Ectodermal cell (in vitro differentiated cells): ENCODE measurements around the gene DNM3.

ENCODE experiments used
- H3K27ac ChIP-seq: 2 replicates; pipeline ENCODE4 v1.7.0; 2013; ENCODE audit warnings: mild to moderate bottlenecking, low read depth, low read length; ENCODE audit not compliant: insufficient read depth, poor library complexity, severe bottlenecking
- H3K27me3 ChIP-seq: 2 replicates; pipeline ENCODE4 v1.7.0; 2013; ENCODE audit warnings: mild to moderate bottlenecking, low read length; ENCODE audit not compliant: insufficient read depth, control insufficient read depth, poor library complexity, severe bottlenecking
- H3K36me3 ChIP-seq: one replicate; pipeline ENCODE4 v1.7.0; 2013; ENCODE audit warnings: low read length; ENCODE audit not compliant: control insufficient read depth, insufficient read depth
- H3K4me1 ChIP-seq: one replicate; pipeline ENCODE4 v1.7.0; 2013; ENCODE audit warnings: low read length; ENCODE audit not compliant: control insufficient read depth, insufficient read depth
- H3K4me3 ChIP-seq: 2 replicates; pipeline ENCODE4 v1.7.0; 2013; ENCODE audit warnings: low read depth, low read length, control low read depth; ENCODE audit not compliant: insufficient read depth
- H3K9me3 ChIP-seq: 2 replicates; pipeline ENCODE4 v1.7.0; 2013; ENCODE audit warnings: mild to moderate bottlenecking, low read length, moderate library complexity; ENCODE audit not compliant: control insufficient read depth
- WGBS, 2 experiments: methylation state at CpG; one replicate each; pipeline ENCODE4 v1.1.7; 2013; ENCODE audit warnings: missing lambda C conversion rate in 2 of 2; 5-methylcytosine and 5-hydroxymethylcytosine counted together

DNM3 gene

DNA sequence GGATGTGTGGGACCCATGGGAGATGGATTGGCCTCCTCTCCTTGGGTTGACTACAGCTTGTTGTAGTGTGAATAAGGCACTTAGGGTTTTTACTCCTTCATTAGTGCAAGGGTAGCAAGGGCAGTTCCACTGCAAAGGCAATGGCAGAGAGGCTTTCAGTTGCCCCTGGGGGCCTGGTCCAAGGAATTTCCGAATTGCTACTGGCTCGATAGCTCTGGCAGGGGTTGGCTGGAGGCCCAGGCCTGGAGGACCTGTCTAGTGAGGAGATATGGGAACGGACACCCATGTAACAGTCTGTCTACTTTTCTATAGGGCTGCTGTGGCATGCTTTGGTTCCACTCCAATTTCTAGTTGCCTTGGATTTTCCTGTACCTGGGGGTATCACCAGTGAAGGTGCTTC is 360.3 kb downstream of the DNM3 start:
- 88 to 90% methylated on average over 3 of the region's 3 CpGs for WGBS, 2 experiments
- no peaks in the 10 kb centered on the region for H3K27me3 ChIP-seq

DNA sequence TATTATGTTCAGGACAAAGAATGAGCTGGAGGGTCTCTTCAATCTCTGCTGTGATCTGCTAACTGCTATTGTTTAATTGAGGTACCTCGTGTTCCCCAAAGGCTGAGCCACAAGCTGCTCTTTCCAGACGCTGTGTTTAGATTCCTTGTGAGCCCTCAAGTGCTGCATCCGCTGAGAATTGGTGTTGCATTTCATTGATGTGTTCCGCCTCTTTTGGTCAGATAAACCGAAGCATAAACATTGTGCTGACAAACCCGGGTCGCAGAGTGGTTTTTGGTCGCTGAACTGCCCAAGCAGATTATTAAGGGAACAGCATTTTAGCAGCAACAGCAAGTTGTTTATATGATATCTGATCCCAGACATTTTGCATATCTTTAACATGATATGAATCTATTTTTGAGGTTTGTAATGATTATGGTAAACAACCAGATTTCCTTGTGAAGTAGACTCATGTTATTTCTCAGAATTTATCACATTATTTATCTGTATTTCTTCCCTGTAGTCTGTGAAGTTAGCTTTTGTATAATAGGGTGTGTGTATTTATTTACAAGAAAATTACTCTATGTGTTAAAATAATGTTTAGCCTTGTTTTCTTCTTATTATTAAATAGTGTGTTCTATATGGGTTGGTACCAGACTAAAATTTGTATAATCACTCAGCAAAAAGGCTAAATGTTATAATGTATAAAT is 362.0 kb downstream of the DNM3 start:
- 81 to 89% methylated on average over 8 of the region's 8 CpGs for WGBS, 2 experiments
- no peaks in the 10 kb centered on the region for H3K27me3 ChIP-seq
- H3K36me3 ChIP-seq: no peaks in the 10 kb centered on the region
- no peak overlapping the region for H3K4me3 ChIP-seq
- H3K4me1 ChIP-seq: no peaks in the 10 kb centered on the region
- no peaks in the 10 kb centered on the region for H3K9me3 ChIP-seq
- no peak overlapping the region for H3K27ac ChIP-seq

More for the DNA sequence above, 360.3 kb downstream of the DNM3 start:
- Histone ChIP-seq H3K4me3 (no peak overlapping the region), H3K9me3 (no peaks in the 10 kb centered on the region), H3K27ac (no peak overlapping the region), H3K4me1 (no peaks in the 10 kb centered on the region), H3K36me3 (no peaks in the 10 kb centered on the region)

DNA sequence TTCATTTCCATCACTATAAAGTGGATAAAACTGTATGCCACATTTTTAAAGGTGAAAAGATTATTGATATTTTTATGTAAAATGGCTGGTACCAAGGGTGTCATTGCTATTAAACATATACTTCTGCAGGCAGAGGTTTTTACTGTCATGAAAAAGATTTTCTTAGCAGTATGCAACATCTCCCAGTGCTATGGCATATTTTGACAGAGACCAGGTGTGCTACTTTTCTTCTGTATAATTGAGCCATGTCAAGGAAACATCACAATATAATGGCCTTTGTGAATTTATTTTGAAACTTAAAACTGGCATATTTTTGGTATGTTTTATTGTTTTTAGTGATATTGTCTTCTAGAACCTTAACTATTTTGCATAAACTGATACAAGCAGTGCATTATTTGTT is 362.6 kb downstream of the DNM3 start:
- Histone ChIP-seq H3K4me3 (no peak overlapping the region), H3K36me3 (no peaks in the 10 kb centered on the region), H3K9me3 (no peaks in the 10 kb centered on the region), H3K27me3 (no peaks in the 10 kb centered on the region), H3K27ac (no peak overlapping the region), H3K4me1 (no peaks in the 10 kb centered on the region)

DNA sequence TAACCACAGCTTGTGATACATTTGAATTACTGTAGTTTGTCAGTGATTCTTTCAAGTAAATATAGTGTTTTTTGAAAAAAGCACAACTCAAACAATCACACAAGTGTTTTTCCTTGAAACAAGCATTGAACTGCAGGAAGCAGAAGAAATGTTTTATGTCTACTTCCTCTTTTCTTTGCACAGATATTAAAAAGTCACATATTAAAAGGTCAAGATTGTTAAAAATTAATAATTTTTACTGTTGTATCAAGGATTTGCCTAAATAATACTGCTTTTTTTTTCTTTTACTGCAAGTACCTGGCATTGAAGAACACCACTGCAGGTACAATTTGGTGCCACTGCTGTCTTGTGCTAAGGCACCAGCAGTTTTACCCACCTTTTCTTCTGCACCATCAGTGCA is 365.0 kb downstream of the DNM3 start:
- Histone ChIP-seq H3K4me3 (no peak overlapping the region), H3K36me3 (no peaks in the 10 kb centered on the region), H3K9me3 (no peaks in the 10 kb centered on the region), H3K27ac (no peak overlapping the region), H3K4me1 (no peaks in the 10 kb centered on the region), H3K27me3 (no peaks in the 10 kb centered on the region)

DNA sequence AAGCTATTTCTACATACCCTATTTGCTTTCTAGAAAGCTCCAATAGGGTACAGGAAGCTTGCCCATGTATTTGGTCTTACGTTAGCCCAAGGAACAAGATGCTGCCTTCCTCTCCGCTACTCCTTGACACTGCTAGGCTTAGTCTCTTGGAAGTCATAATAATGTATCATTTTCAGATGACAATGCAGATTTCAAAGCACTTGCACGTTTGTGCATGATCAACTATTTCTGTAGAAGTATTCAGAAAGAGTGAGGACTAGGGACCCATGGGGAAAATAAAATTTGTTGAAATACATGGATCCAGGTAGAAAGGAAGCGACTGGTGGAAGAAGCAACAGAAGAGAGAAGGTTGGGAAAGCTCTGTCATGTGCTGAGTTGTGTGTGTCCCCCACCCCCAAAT is 367.3 kb downstream of the DNM3 start:
- Histone ChIP-seq H3K9me3 (no peaks in the 10 kb centered on the region), H3K27me3 (no peaks in the 10 kb centered on the region), H3K27ac (no peak overlapping the region), H3K4me3 (no peak overlapping the region), H3K36me3 (no peaks in the 10 kb centered on the region), H3K4me1 (no peaks in the 10 kb centered on the region)
- WGBS, 2 experiments: 94 to 95% methylated on average over 4 of the region's 4 CpGs

DNA sequence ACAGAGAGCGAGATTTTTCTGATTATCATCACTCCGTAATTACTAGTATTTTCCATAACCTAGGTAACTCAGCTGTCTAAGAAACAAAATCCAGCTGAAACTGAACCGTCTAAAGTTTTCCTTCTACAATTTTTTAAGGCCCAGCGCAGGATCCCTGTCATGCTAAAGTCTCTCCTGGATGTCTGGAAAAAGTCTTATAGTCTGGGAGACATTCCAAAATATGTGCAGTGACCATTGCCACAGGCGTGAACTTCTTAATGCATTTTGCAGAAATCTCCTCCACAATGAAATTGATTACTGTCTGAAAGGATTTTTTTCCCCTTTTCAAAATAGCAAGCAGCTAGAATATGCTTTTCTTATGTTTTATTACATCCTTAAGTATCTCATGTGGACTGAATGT is 369.9 kb downstream of the DNM3 start:
- Histone ChIP-seq H3K27me3 (no peaks in the 10 kb centered on the region), H3K4me1 (no peaks in the 10 kb centered on the region), H3K36me3 (no peaks in the 10 kb centered on the region), H3K27ac (no peak overlapping the region), H3K9me3 (no peaks in the 10 kb centered on the region), H3K4me3 (no peak overlapping the region)
- WGBS, 2 experiments: 90 to 96% methylated on average over 5 of the region's 5 CpGs

DNA sequence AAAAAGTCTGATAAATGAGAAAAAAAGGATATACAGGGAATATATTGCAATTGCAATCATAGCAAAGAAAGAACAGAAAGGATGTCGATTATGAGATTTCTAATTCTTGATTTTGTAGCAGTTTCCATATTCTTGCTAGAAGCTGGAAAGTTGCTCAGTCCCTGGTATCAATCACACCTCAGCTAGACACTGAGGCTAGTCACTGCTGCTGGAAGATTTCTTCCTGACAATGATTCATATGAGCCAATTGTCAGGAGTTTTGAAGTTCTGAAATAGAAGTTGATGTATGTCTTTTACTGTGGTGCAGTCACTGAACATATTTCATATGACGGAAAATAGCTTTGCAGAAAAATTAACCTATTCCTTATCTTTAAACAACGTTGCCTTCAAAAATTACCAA is 370.8 kb downstream of the DNM3 start:
- H3K27ac ChIP-seq: no peak overlapping the region
- H3K36me3 ChIP-seq: no peaks in the 10 kb centered on the region
- no peaks in the 10 kb centered on the region for H3K9me3 ChIP-seq
- no peaks in the 10 kb centered on the region for H3K27me3 ChIP-seq
- 87 to 96% methylated on average over 3 of the region's 3 CpGs for WGBS, 2 experiments
- no peak overlapping the region for H3K4me3 ChIP-seq
- H3K4me1 ChIP-seq: no peaks in the 10 kb centered on the region

DNA sequence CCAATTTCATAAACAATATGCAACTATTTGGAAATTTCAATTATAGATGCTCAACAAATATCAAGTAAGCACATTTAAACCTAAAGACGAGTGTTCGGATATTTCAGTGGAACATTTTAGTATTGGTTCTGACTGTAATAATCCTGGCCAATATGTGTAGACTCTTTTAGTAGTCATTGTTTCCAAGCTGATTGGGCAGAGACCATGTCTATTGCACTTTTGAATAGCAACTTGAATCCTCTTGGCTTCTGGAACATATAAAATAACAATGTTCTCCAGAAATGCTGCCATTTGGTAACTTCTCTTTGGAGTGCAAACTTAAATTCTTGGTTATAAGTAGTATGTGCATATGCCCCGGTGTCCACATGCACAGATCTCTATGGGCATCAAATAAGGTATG is 373.7 kb downstream of the DNM3 start:
- H3K4me3 ChIP-seq: no peak overlapping the region
- H3K27me3 ChIP-seq: no peaks in the 10 kb centered on the region
- no peaks in the 10 kb centered on the region for H3K9me3 ChIP-seq
- no peak overlapping the region for H3K27ac ChIP-seq
- no peaks in the 10 kb centered on the region for H3K4me1 ChIP-seq
- 99% methylated on average over 3 of the region's 3 CpGs for WGBS, 2 experiments
- no peaks in the 10 kb centered on the region for H3K36me3 ChIP-seq

DNA sequence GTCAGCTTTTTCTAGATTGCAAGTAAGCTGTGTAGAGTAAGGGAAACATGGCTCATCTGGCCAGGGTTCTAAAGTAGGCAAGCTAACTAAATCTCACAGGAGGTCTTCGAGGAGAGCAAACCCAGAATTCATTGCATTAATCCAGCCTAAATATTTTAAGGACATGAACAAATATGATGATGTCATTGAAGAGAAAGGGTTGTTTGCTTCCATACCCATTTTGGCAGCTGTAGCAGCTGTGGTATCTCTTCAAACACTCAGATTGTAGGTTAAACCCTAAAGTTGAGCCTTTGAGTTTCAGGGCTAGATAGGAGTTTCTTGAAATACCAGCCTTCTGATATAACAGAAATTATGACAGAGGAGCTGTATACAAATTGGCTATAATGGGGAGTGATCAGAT is 378.7 kb downstream of the DNM3 start:
- no peaks in the 10 kb centered on the region for H3K9me3 ChIP-seq
- H3K27me3 ChIP-seq: no peaks in the 10 kb centered on the region
- H3K4me1 ChIP-seq: no peaks in the 10 kb centered on the region
- no peak overlapping the region for H3K4me3 ChIP-seq
- WGBS, 2 experiments: 92 to 100% methylated on average over 1 of the region's 1 CpG
- no peaks in the 10 kb centered on the region for H3K36me3 ChIP-seq
- no peak overlapping the region for H3K27ac ChIP-seq

DNA sequence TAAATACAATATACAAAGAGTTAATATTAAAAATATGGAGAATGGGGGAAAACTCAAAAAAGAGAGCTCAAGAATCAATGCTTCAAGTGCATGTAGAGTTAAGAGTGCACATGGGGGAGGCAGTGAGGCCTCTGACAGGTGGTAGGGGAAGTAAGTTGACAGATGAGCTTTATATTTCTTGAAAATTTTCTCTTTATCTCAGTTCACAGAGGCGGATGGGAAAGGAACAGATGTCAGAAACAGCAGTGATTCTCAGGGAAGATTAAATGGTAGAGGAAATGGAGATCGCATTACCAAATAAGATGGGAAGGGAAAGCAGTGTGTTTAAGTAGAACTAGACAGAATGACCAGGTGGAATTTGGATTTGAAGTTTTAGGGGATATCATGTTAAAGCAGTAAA is 379.1 kb downstream of the DNM3 start:
- no peaks in the 10 kb centered on the region for H3K36me3 ChIP-seq
- H3K27ac ChIP-seq: no peak overlapping the region
- no peaks in the 10 kb centered on the region for H3K4me1 ChIP-seq
- no peaks in the 10 kb centered on the region for H3K27me3 ChIP-seq
- 84 to 89% methylated on average over 2 of the region's 2 CpGs for WGBS, 2 experiments
- no peak overlapping the region for H3K4me3 ChIP-seq
- no peaks in the 10 kb centered on the region for H3K9me3 ChIP-seq

DNA sequence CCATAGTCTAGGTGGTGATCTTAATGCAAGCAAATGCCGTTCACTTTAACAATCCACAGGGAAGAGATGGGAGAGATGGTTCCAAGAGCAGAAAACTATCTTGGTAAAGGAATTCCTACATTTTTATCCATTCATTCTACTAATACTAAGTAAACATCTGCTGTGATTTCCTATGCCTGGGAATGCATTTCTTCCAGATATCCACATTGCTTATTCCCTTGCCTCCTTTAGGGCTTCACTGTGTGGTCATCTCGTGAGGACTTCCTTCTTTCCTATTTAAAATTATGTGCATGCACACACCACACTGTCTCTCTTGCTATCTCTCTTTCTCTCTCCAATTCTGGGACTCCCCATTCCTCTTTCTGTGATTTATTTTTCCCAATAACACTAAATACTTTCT is 380.1 kb downstream of the DNM3 start:
- WGBS, 2 experiments: 88 to 90% methylated on average over 1 to 2 of the region's 2 CpGs
- no peaks in the 10 kb centered on the region for H3K9me3 ChIP-seq
- no peaks in the 10 kb centered on the region for H3K27me3 ChIP-seq
- no peaks in the 10 kb centered on the region for H3K4me1 ChIP-seq
- no peak overlapping the region for H3K27ac ChIP-seq
- no peaks in the 10 kb centered on the region for H3K36me3 ChIP-seq
- H3K4me3 ChIP-seq: no peak overlapping the region
